ENCODE measurements around the gene COP1.

COP1 gene

GRCh38 chr1:176198413-176198812 is 8.7 kb downstream of the COP1 start:
- DNase-seq (ENCODE audit: low spot score), result no peak
- TF ChIP-seq CTCF (IDR thresholded peaks at IDR 0.05; ENCODE audit: extremely low read depth, missing control alignments), result no peak

- DNase-seq (ENCODE audit: low spot score), result no peak
- no peak for TF ChIP-seq CTCF (IDR thresholded peaks at IDR 0.05; ENCODE audit: extremely low read depth, missing control alignments)
Measured at GRCh38 chr1:176196728-176197127, 10.4 kb downstream of the COP1 start.

GRCh38 chr1:176195547-176195946 is 11.5 kb downstream of the COP1 start:
- no peak for TF ChIP-seq CTCF (IDR thresholded peaks at IDR 0.05; ENCODE audit: extremely low read depth, missing control alignments)
- no peak for DNase-seq (ENCODE audit: low spot score)

- DNase-seq (ENCODE audit: low spot score), result no peak
- TF ChIP-seq CTCF (IDR thresholded peaks at IDR 0.05; ENCODE audit: extremely low read depth, missing control alignments), result no peak
Measured at GRCh38 chr1:176193663-176194062, 13.4 kb downstream of the COP1 start.

- DNase-seq (ENCODE audit: low spot score), result no peak
- TF ChIP-seq CTCF (IDR thresholded peaks at IDR 0.05; ENCODE audit: extremely low read depth, missing control alignments), result no peak
Measured at GRCh38 chr1:176193023-176193422, 14.1 kb downstream of the COP1 start.

- no peak for TF ChIP-seq CTCF (IDR thresholded peaks at IDR 0.05; ENCODE audit: extremely low read depth, missing control alignments)
- no peak for DNase-seq (ENCODE audit: low spot score)
Measured at GRCh38 chr1:176188604-176189003, 18.5 kb downstream of the COP1 start.

- no peak for DNase-seq (ENCODE audit: low spot score)
- TF ChIP-seq CTCF (IDR thresholded peaks at IDR 0.05; ENCODE audit: extremely low read depth, missing control alignments), result no peak
Measured at GRCh38 chr1:176187001-176187400, 20.1 kb downstream of the COP1 start.

Data from GM20000 (cell line).